IPS-15b (cell line): Measurements from ENCODE around the gene PHF23.

Experiments used
- H3K27me3 ChIP-seq: one replicate; pipeline ENCODE4 v1.6.1; 2013; ENCODE audit warnings: low read length; ENCODE audit not compliant: control insufficient read depth, insufficient read depth
- H3K36me3 ChIP-seq: one replicate; pipeline ENCODE4 v1.6.1; 2013; ENCODE audit warnings: low read length; ENCODE audit not compliant: control insufficient read depth, insufficient read depth
- H3K4me1 ChIP-seq: one replicate; pipeline ENCODE4 v1.6.1; 2013; ENCODE audit warnings: mild to moderate bottlenecking, low read length; ENCODE audit not compliant: control insufficient read depth, insufficient read depth
- H3K4me3 ChIP-seq: one replicate; pipeline ENCODE4 v1.5.1; 2013; ENCODE audit warnings: low read depth, low read length
- H3K9ac ChIP-seq: one replicate; pipeline ENCODE4 v1.6.1; 2013; ENCODE audit warnings: low read depth, mild to moderate bottlenecking, low read length
- H3K9me3 ChIP-seq: one replicate; pipeline ENCODE4 v1.6.1; 2013; ENCODE audit warnings: mild to moderate bottlenecking, low read length; ENCODE audit not compliant: control insufficient read depth, insufficient read depth

Gene PHF23

DNA sequence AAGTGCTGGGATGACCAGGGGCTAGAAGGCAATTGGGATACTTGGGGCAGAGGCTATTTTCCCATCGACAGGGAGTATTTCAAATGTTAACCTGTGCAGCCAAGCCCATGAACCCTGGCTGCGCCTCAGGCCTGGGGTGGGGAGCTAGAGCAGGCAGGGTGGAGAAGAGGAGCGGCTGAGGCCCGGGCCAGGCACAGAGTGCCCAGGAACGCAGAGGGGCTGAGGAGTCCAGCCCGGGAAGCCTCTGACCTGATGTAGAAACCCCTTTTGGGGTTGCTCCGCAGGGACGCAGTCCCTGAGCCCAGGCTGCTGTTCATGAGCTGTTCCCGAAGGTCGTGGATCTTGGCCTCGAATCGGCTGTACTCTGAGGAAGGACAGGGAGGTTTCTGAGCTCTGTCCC is 43.3 kb downstream of the PHF23 start:
- Histone ChIP-seq H3K4me1 (no peaks in the 10 kb centered on the region), H3K4me3 (no peak overlapping the region), H3K9me3 (no peaks in the 10 kb centered on the region), H3K36me3 (peaks cover 46% of the 10 kb centered on the region), H3K27me3 (no peaks in the 10 kb centered on the region), H3K9ac (no peak overlapping the region)

DNA sequence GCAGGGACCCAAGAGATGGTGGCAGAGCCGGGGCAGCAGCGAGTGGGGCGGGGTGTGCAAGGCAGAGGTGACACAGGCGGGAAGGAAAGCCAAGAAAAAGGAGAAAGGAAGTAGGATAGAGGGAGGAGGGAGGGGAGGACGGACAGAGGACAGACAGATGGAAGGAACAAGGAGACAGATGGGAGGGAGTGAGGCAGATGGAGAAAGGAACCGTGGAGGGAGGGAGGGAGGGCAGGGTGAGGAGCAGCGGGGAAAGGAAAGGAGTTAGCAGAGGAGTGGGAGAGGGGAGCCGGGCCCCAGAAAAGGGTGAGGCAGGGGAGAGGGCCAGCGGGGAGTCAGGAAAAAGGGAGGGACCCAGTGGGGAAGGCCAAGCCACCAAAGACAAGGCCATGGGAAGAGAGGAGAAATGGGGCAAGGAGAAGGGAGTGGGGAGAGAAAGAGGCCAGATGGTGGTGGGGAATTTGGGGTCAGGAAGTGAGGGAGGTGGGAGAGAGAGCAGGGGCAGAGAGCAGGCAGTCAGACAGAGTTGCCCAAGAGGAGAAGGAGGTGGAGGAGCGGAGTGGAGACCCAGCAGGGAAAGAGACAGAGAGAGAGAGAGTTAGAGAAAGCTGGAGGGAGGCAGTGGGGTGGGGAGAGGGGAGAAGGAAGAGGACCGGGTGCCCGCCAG is 46.9 kb downstream of the PHF23 start:
- H3K9ac ChIP-seq = no peak overlapping the region
- no peak overlapping the region for H3K4me3 ChIP-seq
- peaks cover 50% of the 10 kb centered on the region for H3K36me3 ChIP-seq
- H3K27me3 ChIP-seq = no peaks in the 10 kb centered on the region
- H3K9me3 ChIP-seq = no peaks in the 10 kb centered on the region
- no peaks in the 10 kb centered on the region for H3K4me1 ChIP-seq

DNA sequence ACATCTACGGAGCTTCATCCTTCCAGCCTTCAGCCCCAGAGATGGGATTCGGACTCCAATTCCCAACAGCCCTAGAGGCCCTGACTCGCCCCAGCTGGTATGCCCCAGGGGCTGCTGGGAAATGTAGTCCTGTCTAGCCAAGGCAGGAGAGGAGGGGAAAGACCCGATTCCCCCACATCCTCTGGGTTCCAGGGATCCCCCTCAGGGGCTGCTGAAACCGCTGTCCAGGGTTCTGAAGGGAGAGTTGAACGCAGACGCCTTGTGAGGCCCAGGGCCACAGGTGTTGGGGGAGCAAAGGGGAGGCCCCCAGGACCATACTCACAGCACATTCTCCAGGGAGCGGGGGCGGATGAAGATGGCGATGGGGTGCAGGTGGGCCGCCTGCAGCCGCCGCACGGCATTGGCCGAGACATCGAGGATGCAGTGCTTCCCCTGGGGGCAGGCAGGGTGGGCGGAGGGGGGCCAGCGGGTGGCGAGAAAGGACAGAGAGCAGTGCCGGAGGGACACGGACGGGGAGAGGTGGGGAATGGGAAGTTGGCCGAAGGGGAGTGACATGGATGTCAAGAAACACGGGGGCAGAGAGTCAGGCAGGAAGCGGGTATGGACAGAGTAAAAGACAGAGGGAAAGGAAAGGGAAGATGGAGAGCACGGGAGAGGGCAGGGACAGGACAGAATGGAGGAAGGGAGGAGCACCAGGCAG is 47.5 kb downstream of the PHF23 start:
- H3K4me1 ChIP-seq = no peaks in the 10 kb centered on the region
- H3K27me3 ChIP-seq = no peaks in the 10 kb centered on the region
- no peak overlapping the region for H3K9ac ChIP-seq
- H3K4me3 ChIP-seq = no peak overlapping the region
- H3K9me3 ChIP-seq = no peaks in the 10 kb centered on the region
- H3K36me3 ChIP-seq = peaks cover 50% of the 10 kb centered on the region

DNA sequence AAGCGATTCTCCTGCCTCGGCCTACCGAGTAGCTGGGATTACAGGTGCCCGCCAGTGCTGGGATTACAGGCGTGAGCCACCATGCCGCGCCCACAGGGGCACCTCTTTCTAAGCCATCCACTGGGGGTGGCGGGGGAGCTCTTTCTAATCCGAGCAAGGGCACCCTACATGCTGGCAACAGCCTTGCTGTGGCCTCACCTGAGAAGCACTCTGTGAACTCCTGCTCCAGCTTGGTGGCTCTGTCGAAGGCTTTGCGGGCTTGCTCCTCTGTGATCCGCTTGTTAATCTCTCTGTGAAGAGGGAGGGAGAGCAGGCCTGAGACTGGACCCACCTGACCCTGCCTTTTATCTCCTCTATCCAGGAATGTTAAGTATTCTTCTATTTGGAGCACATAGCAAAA is 48.2 kb downstream of the PHF23 start:
- Histone ChIP-seq H3K4me1 (no peaks in the 10 kb centered on the region), H3K9ac (no peak overlapping the region), H3K9me3 (no peaks in the 10 kb centered on the region), H3K4me3 (no peak overlapping the region), H3K36me3 (peaks cover 44% of the 10 kb centered on the region), H3K27me3 (no peaks in the 10 kb centered on the region)

DNA sequence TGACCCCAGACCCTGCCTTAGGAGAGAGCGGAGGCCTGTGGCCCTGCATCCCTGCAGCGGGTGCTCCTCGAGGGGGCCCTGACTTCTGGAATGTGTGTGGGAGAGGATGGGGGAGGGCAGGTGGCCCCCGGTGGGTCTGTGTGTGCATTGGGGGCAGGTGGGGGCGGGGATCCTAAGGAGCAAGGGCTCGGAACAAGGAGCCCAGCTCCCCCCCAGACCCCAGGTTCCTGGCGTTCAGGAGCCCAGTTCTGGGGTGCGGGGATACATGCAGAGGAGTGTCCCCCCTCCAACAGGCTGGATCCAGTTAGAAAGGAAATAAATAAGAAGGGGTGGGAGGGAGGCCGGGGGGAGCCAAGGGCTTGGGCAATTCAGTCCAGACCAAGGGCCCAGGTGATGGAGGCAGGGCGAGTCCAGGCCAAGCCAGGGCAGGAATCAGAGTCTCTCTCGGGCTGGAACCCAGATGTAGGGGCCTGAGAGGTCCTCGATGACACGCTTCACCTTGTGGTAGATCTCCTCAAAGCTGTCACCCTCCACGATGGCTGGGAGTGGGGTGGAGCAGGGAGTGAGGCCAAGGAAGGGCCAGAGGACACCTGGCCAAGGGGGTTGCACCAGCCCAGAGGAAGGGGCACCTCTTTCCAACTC is 48.9 kb downstream of the PHF23 start:
- Histone ChIP-seq H3K4me3 (no peak overlapping the region), H3K4me1 (no peaks in the 10 kb centered on the region), H3K36me3 (peaks cover 38% of the 10 kb centered on the region), H3K27me3 (no peaks in the 10 kb centered on the region), H3K9ac (no peak overlapping the region), H3K9me3 (no peaks in the 10 kb centered on the region)

DNA sequence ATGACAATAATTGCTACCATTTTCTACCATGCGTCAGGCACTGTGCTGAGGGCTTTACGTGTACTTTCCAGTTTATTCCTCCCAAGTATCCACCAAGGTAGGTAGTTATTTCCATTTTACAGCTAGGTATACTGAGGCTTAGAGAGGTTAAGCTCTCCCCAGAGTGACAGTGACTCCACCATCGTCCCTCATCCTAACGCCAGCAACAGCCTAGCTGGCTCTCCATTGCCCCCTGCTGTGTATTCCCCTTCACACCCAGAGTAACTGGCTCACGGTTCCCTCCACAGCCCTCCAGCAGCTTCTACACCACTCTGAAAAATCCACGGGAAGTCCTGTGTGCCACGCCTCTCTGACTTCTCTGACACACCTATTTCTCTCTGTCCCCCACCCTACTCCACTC is 53.0 kb downstream of the PHF23 start:
- Histone ChIP-seq H3K9me3 (no peaks in the 10 kb centered on the region), H3K4me1 (no peaks in the 10 kb centered on the region), H3K4me3 (no peak overlapping the region), H3K27me3 (no peaks in the 10 kb centered on the region), H3K9ac (no peak overlapping the region), H3K36me3 (peaks cover 12% of the 10 kb centered on the region)
